HL-60 (cell line): ENCODE measurements around the gene SCN4A.

Source experiments
- POLR2AphosphoS5 ChIP-seq: IDR thresholded peaks from 2 replicates; pipeline ENCODE4 v1.6.1; 2012; ENCODE audit warnings: low read depth
- SPI1 ChIP-seq: IDR thresholded peaks from 2 replicates; pipeline ENCODE4 v1.6.1; 2012; ENCODE audit warnings: low read depth, mild to moderate bottlenecking, borderline replicate concordance
- TF ChIP-seq, protein P1 (sequence below): IDR thresholded peaks from one replicate; pipeline ENCODE4 v1.5.1; 2011; ENCODE audit warnings: low read length, control low read depth, inconsistent platforms; ENCODE audit not compliant: insufficient read depth

GRCh38 chr17:63998721-63999679, 26.3 kb upstream of the SCN4A start:
- TF ChIP-seq, protein P1, sequence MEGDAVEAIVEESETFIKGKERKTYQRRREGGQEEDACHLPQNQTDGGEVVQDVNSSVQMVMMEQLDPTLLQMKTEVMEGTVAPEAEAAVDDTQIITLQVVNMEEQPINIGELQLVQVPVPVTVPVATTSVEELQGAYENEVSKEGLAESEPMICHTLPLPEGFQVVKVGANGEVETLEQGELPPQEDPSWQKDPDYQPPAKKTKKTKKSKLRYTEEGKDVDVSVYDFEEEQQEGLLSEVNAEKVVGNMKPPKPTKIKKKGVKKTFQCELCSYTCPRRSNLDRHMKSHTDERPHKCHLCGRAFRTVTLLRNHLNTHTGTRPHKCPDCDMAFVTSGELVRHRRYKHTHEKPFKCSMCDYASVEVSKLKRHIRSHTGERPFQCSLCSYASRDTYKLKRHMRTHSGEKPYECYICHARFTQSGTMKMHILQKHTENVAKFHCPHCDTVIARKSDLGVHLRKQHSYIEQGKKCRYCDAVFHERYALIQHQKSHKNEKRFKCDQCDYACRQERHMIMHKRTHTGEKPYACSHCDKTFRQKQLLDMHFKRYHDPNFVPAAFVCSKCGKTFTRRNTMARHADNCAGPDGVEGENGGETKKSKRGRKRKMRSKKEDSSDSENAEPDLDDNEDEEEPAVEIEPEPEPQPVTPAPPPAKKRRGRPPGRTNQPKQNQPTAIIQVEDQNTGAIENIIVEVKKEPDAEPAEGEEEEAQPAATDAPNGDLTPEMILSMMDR = no peak
- TF ChIP-seq POLR2AphosphoS5 (no peak), SPI1 (no peak)
